Suprapubic skin (tissue), 4 donors: ENCODE measurements around the gene ETV6.
"Not testable (repeated sequence)": the region's sequence is repeated elsewhere in the genome, so short reads cannot be mapped to it uniquely, and the experiment has no call there.

Experiments used
- CTCF ChIP-seq, 2 donors: fragments of 200-600 bp in 1 of 2; fragments of 450-650 bp in 1 of 2; sonication (generic) in 1 of 2; IDR thresholded peaks; one replicate each; pipeline ENCODE4 v1.5.1; 2016 to 2019; ENCODE audit warnings: antibody characterized with exemption in 2 of 2, mild to moderate bottlenecking in 1 of 2, moderate library complexity in 1 of 2
- POLR2A ChIP-seq, 2 donors: fragments of 450-650 bp; IDR thresholded peaks; one replicate each; pipeline ENCODE4 v1.6.1; 2017; ENCODE audit warnings: antibody characterized with exemption in 2 of 2, mild to moderate bottlenecking in 2 of 2, moderate library complexity in 2 of 2
- POLR2AphosphoS5 ChIP-seq, 3 donors: sonication (generic); formaldehyde crosslinking; IDR thresholded peaks; one replicate each; pipeline ENCODE4 v1.6.1; 2017; ENCODE audit warnings: antibody characterized with exemption in 3 of 3

GRCh38 chr12:11627709-11628108 lies 21.8 kb upstream of the ETV6 start:
- not testable (repeated sequence) for TF ChIP-seq CTCF, POLR2A, POLR2AphosphoS5 (IDR thresholded peaks at IDR 0.05)
